ENCODE results near the gene NTRK1.

The NTRK1 gene

DNA sequence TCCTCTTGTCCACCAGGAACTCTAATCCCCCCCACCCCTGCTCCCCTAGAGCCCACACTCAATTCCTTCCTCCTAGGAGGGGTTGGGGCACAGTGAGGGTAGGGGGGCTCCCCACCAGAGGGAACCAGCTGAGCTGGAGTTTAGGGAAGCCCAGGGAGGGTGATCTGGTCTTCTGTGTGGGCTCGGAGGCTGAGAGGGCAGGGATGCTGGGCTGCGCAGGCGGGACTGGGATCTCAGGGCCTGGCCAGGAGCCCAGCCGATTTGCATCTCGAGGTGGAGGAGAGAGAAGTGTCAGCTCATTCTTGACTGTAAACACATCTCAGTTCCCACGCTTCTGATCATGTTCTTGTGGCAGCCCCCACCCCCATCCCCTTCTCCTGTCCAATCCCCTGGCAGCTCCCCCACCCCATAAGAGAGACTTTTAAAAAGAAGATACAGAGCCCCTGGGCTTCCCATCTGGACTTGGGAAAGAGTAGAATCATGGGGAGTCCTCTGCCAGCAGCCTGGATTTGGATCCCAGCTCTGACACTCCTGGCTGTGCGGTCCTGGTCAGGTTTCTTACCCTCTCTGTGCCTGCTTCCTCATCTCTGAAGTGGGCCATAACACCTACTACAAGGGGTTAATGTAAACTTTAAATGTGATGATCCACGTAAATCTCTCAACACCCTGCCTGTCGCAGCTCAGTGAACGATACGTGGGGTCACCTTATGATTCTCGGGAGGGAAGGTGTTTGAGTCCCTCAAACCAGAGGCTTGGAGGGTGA, 39.5 kb downstream of the NTRK1 start:
- no peak for DNase-seq

DNA sequence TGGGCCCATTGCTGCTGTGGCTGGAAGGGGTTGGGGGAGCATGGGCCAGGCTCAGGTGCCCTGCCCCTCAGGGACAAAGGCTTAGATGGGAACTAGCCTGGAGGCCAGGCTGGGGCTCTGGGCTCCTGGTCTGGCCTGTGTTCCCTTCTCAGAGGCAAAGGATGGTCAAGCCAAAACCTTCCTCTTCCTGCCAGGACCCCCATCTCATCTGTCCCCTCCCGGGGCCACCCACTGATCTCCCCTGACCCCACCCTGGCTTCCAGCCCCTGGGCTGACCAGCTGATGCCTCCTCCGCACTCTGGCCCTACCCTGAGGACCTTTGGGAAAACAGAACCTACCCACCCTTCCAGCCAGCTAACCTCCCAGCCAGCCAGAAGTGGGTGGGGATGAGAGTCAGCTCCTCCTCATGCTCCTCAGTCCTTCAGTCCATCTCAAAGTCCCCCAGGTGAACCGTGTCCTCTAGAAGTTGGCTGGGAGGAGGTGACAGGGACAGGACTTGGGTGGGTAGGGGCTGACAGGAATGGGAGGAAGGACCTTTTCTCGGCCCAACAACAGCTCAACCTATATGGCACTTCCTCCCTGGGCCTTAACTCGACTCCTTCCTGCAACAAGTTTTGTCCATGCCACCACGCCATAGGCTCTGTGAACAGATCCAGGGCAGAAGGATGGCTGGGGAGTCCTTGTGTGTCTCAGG, 40.4 kb downstream of the NTRK1 start:
- no peak for DNase-seq

DNA sequence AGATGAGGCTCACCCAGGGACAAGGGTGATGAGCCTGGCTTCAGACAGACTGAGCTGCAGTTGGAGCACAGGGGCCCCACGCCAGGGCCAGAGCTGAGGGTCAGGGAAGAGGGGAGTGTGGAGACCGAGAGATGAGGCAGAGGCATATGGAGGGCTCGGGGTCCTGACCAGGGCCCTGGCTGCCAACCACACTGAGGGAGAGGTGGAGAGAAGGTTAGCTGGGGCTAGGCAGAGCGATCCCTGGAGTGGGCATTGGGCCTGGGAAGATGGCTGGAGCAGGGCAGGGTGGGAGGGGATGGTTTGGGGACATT, 40.9 kb downstream of the NTRK1 start:
- no peak for DNase-seq

DNA sequence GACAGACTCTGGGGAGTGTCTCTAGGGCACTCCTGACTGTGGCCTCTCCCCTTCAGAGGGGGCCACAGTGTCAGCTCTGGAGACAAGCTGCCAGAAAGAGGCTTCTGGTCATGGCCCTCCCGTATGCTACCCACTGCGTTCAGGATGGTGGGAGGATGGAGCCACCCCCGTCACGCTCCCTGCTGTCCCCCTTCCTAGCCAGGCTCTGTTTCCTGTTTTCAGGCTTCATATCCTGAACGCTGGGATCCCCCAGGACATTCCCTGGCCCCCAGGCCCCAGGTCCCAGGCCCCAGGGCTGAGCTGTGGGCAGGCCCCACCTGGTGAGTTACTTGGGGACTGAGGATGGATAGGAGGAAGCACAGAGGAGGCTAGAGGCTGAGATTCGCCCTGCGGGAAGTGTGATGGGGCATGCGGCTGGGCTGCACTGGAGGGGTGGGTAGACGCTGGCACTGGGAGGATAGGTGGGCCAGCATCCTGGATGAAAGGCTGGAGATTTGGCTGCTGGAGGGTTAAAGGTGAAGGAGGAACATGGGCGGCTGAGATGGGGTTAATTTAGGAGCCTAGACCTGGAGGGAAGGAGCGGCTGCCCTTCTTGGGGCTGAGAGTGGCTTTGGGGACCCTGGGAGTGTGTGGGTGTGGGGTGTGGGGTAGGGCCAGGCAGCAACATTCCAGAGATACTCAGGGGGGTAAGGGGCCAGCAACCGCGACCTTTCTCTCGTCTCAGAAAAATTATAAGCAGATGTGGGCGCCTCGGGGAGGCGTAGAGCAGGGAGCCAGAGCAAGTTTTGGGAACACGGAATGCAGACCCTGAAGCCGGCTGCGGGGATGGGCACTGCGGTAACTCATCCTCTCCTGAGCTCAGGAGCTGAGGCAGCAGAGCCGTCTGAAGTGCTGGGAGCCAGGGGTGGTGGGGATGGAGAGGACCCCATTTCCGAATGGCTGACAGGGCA, 41.6 kb downstream of the NTRK1 start:
- no peak for DNase-seq

DNA sequence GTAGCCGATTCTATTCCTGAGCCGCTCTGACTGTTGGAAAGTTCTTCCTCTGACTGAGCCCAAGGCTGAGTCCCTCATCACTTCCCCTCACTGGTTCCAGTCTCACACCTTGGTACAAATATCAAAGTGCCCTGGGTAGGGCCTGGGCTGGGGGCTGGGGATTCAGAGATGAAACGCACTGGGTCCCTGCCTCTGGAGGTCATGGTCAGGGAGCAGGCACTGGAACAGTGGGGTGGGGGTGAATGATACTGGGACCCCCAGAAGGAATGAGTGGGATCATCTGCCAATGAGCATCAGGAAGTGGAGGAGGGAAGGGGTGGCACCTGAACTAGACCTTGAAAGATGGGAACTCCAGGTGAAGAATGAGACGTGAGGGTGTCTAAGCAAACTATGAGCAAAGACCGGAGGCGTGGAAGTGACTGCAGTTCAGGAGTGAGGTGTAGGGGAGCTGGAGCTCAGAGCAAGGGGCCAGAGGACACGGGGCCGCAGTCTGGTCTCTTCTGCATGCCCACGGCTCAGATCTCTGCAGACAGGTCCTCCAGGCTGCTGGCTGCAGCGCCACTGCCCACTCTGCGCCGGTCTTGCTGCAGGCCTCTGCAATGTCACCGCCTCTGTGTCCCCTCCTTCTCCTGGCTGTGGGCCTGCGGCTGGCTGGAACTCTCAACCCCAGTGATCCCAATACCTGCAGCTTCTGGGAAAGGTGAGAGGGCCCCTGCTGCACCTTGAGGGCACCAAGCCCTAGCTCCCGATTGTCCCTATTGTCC, 42.8 kb downstream of the NTRK1 start:
- no peak for DNase-seq

DNA sequence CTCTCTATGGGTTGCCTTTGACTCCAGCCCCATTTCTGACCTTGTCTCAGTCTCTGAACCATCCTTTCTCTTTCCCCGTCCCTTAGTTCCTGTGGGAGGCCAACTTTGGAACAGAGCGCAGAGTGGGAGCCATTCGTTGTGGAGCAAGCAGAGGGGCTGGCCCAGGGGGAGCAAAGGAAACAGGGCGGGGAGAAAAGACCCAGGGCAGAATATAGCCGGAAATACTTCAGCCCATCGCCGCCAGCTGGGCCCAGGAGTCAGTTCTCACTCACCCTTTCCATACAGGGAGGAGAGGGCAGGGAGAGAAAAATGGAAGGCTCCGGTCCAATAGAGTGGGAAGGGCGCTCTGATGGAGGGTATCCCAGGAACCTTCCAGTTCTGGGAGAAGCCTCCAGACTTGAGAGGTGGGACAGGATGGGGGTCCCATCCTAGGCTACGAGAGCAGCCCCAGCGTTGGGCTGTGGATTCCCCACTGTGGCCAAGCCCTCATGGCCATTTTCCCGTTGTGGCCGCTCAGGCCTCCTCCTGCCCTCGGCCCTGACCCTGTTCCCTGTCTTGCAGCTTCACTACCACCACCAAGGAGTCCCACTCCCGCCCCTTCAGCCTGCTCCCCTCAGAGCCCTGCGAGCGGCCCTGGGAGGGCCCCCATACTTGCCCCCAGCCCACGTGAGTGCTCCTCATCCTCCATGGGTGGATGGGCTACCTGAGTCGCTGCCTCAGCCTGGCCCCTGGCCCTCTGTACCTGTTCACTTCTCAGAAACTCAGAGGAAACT, 43.7 kb downstream of the NTRK1 start:
- no peak for DNase-seq

DNA sequence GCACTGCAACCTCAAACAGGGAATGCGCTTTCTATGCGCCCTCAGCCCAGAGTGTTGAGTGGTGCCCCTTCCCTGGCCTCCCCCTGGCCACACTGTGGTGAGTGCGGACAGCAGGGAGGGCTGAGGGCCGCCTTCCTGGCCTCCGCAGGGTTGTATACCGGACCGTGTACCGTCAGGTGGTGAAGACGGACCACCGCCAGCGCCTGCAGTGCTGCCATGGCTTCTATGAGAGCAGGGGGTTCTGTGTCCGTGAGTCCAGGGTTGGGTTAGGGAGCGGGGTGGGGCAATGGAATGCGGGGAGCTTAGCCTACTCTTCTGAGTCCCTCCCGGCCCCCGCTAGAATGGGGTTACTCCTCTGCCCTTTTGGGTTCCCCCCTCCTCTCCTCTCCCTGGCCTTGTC, 44.5 kb downstream of the NTRK1 start:
- no peak for DNase-seq

DNA sequence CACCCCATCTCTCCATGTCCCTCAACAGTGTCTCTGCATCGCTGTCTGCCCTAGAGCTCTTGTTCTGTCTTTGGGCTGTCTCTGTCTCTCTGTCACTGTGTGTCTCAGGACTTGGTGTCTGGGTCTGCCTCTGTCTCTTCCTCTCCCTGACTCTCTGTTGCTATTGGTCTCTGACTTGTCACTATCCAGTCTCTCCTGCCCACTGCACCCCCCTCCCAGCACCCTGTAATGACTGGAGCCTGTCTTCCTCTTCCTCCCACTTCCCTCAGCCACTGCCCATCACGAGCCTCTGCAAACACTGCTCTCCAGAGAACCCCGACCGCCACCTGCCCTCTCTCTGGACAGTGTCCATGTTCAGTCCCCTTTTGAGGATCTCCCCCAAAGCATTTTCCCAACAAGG, 45.0 kb downstream of the NTRK1 start:
- DNase-seq, result no peak

DNA sequence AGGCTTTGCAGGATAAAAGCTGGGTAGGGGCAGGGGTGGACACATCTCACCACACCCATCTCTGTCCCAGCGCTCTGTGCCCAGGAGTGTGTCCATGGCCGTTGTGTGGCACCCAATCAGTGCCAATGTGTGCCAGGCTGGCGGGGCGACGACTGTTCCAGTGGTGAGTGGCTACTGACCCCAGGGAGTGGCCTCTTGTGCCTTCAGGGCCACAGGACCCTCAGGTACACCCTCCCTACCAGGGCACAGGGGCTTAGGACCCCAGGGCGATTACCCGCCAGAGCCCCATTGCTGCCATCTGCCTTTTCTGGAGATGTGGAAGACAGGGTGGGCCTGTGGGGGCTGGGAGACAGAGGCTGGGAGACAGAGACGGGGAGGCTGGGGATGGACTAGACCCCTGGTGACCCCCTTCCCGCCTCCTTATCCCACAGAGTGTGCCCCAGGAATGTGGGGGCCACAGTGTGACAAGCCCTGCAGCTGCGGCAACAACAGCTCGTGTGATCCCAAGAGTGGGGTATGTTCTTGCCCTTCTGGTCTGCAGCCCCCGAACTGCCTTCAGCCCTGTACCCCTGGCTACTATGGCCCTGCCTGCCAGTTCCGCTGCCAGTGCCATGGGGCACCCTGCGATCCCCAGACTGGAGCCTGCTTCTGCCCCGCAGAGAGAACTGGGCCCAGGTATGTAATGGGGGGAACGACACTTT, 45.7 kb downstream of the NTRK1 start:
- DNase-seq, result no peak

DNA sequence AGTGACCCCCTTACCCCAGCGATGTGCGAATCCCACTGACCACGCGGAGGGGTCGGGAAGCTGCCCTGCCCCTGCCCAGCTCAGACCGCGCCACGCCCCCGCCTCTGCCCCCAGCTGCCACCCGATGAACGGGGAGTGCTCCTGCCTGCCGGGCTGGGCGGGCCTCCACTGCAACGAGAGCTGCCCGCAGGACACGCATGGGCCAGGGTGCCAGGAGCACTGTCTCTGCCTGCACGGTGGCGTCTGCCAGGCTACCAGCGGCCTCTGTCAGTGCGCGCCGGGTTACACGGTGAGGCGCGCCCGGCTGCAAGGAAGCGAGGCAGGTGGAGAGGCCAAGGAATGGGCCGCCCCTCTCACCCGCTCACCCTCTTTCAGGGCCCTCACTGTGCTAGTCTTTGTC, 47.9 kb downstream of the NTRK1 start:
- DNase-seq, result no peak

DNA sequence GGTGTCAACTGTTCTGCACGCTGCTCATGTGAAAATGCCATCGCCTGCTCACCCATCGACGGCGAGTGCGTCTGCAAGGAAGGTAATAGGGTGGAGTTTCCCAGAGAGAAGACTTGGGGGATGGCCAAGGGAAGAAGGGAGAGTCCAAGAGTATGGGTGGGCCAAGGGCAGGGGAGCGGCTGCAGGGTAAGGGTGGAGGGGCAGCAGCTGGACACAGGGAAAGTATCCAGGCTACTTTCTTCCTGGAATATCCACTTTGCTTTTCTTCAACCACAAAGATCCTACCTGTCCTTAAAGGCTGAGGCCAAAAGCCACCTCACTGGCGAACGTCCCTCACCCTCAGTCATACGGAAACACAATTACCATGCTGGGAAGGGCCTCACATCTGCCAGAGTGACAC, 48.3 kb downstream of the NTRK1 start:
- no peak for DNase-seq

DNA sequence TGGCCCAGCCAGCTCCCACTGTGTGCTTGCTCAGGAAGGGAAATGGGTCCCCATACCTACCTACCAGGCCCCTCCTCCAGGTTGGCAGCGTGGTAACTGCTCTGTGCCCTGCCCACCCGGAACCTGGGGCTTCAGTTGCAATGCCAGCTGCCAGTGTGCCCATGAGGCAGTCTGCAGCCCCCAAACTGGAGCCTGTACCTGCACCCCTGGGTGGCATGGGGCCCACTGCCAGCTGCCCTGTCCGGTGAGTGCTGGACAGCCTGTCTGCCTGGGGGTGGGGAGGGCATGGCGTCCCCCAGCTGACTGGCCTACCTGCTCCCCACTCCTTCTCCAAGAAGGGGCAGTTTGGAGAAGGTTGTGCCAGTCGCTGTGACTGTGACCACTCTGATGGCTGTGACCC, 49.0 kb downstream of the NTRK1 start:
- DNase-seq, result no peak

DNA sequence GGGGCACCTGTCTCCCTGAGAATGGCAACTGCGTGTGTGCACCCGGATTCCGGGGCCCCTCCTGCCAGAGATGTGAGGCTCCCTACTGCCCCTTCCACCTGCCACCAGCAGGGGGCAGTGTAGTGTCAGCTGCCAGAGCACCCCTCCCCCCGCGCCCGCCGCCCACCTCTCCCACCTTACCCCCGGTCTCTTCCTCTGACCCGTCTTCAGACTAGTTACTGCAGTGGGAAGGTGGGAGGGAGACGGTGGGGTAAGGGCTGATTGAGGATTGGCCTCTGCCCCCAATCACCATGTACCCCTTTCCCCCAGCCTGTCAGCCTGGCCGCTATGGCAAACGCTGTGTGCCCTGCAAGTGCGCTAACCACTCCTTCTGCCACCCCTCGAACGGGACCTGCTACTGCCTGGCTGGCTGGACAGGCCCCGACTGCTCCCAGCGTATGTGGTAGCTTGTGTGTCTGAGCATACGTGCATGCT, 49.7 kb downstream of the NTRK1 start:
- DNase-seq, result peak; percentile 87

DNA sequence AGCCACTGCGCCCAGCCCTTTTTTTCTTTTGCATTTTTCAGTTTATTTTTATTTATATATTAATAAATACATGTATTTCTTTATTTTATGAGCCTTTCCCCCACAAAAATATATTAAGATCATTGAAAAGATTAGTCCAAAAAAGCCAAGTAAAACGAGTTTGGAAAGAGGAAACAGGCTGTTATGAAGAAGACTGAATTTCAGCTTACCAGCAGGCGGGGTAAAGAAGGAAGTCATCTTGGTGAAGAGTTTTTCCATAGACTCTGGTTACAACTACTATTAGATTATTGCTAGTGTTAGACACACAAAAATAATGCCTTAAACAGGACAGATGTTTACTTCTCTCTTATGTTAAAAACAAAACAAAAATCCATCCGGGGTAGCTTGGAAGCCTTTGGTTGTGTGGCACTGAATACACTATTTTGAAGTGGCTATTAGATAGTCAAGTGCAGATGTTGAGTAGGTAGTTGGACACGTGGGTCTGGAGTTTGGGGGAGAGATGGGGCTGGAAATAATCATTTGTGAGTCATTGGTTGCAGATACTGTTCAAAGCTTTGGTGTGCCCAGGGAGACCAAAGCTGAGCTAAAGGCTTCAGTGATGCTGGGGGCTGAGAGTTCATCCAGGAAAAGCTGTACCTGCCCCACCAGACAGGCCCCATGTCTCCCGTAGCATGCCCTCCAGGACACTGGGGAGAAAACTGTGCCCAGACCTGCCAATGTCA, 51.1 kb downstream of the NTRK1 start:
- no peak for DNase-seq

DNA sequence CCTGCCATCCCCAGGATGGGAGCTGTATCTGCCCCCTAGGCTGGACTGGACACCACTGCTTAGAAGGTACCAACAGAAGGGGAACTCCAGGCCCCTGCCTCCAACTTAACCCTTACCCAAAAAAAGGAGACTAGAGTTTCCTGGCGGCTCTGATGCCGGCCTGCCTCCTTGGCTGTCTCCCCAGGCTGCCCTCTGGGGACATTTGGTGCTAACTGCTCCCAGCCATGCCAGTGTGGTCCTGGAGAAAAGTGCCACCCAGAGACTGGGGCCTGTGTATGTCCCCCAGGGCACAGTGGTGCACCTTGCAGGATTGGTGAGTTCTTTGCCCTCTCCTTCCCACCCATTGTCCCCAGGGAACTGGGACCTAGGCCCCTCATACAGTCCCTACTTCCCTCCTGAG, 51.6 kb downstream of the NTRK1 start:
- DNase-seq, result no peak

DNA sequence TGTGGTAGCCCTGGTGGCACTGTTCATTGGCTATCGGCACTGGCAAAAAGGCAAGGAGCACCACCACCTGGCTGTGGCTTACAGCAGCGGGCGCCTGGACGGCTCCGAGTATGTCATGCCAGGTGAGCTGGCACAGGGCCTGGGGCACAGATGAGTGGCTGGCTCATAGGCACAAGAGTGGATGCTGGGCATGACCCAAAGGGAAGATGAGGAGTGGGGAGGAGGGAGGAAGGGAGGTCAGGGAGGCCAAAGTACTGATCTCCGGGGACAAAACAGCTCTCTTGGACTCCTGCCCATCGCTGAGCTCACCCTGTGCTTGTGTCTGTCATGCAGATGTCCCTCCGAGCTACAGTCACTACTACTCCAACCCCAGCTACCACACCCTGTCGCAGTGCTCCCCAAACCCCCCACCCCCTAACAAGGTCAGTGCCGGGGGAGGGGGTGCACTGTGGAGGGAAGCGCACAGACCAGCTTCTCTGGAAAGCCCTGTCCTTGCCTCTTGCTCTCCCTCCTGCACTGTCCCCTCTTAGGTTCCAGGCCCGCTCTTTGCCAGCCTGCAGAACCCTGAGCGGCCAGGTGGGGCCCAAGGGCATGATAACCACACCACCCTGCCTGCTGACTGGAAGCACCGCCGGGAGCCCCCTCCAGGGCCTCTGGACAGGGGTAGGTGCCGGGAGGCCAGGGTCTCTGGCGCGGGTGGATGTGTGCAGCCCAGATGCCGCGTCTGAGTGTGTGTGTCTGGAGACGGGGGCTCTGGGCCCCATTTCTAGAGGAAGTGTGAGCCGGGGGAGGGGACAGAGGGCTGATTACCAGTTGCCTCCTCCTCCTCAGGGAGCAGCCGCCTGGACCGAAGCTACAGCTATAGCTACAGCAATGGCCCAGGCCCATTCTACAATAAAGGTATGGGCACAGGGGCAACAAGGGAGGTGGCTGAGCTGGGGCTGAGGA, 52.5 kb downstream of the NTRK1 start:
- no peak for DNase-seq

DNA sequence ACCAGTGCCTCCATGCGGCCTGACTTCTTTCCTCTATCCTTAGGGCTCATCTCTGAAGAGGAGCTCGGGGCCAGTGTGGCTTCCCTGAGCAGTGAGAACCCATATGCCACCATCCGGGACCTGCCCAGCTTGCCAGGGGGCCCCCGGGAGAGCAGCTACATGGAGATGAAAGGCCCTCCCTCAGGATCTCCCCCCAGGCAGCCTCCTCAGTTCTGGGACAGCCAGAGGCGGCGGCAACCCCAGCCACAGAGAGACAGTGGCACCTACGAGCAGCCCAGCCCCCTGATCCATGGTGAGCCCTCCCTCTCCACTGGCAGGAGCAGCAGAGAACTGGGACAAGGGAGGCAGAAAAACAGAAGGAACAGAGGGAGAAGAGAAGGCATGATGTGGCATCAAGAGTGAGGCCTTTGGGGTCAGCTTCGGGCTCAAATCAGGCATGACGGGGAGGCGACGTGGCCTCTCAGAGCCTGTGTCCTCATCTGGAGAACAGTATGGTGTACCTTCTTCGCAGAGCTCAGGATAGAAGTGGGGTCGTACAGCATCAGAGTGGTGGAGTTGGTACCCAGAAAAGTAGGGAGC, 53.2 kb downstream of the NTRK1 start:
- DNase-seq, result no peak

DNA sequence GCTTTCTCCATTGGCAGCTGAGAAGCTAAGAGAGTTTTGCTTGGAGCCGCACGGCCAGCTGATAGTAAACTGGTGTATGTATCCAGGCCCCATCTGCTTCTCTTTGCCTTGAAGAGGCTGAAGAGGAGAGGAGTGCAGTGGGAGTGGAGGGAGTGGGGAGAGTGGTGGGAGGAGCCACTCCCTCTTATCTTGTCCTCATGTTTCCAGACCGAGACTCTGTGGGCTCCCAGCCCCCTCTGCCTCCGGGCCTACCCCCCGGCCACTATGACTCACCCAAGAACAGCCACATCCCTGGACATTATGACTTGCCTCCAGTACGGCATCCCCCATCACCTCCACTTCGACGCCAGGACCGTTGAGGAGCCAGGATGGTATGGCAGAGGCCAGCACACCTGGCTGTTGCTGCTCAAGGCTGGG, 53.8 kb downstream of the NTRK1 start:
- no peak for DNase-seq
